ENCODE results near the gene MLEC. TPM values are rescaled to one million over a fixed set of nuclear protein-coding genes. Genes with fewer than 3 reads are reported as not detected.

Gene MLEC
- total and polyA plus RNA-seq, 2 experiments from 2014 or later = 79.4 to 119 TPM

DNA sequence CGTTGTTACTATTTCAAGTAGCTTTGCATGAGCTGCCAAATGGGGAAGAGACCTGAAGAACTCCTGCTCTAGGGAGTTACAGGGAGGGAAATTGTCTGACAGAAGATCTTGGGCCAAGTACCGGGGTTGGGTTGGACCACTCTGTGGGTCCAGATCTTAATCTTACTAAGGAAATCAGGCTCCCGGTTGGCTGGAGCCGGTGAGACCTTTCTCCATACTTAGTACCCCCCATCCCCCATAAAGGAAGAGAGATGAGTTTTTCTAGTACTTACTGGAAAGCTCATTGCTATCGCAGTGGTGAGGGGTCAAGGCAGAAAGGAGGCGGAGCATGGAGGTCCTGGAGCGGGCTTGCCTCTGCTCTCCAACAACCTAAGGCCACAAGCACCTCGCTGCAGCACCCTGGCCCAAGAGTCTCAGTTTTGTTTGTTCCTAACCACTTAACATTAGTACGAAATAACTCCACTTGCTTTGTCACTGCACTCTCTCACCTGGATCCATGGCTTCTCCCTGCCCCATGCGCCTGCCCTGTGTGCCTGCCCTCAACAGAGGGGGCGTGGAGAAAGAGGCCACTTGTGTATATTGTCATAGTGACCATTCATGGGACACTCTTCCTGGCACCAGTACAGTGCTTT is 16.5 kb downstream of the MLEC start:
- Histone ChIP-seq H3K4me1 (ENCODE audit: insufficient read depth) (no peaks in the 10 kb centered on the region), H3K27ac (no peak overlapping the region), H3K9ac (no peak overlapping the region), H3K4me2 (ENCODE audit: unreplicated experiment) (no peak overlapping the region), H4K20me1 (ENCODE audit: insufficient read depth) (no peaks in the 10 kb centered on the region), H3K4me3 (no peak overlapping the region), H3K27me3 (replicated peaks; ENCODE audit: insufficient read depth) (no peaks in the 10 kb centered on the region), H3K36me3 (ENCODE audit: low read depth) (no peaks in the 10 kb centered on the region), H3F3A (ENCODE audit: insufficient read depth) (no peaks in the 10 kb centered on the region), H3K79me2 (ENCODE audit: insufficient read depth) (no peaks in the 10 kb centered on the region), H3K9me3 (ENCODE audit: low read depth) (no peaks in the 10 kb centered on the region), H2AFZ (no peak overlapping the region), H3K9me2 (ENCODE audit: insufficient read depth) (no peaks in the 10 kb centered on the region)
- TF ChIP-seq EZH2 (IDR thresholded peaks at IDR 0.05; ENCODE audit: insufficient read depth, poor library complexity, severe bottlenecking) (no peak), EZH2phosphoT487 (IDR thresholded peaks at IDR 0.05; ENCODE audit: insufficient read depth, low read depth) (no peak)
- in situ Hi-C loops (cut with MboI) = no loop called here
- no peak for DNase-seq
- WGBS, 2 experiments (ENCODE audit: low coverage in 1 of 2, low lambda C conversion rate in 2 of 2, missing lambda C conversion rate in 2 of 2) = 89 to 94% methylated on average over 11 of the region's 11 CpGs

DNA sequence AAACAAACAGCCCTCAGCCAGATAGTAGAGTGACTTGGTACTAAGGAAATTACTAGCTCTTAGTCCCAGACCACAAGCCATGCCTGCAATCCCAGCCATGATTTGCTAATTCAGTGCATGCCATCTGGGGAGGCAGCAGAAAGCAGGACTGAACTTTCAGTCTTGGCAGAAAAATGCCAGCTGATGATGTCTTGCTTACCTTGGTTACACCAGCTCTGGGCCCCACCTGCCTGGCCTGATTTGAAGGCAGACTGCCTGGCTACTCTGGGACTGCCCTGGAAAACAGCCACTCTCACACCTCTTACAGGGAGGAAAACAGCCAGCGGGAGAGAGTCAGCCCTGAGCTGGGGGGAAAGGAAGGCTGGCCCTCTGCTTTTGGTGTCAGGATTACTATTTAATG is 18.7 kb downstream of the MLEC start:
- no peaks in the 10 kb centered on the region for H3K36me3 ChIP-seq (ENCODE audit: low read depth)
- H3K9ac ChIP-seq = no peak overlapping the region
- peaks cover 3% of the 10 kb centered on the region for H3K79me2 ChIP-seq (ENCODE audit: insufficient read depth)
- no peaks in the 10 kb centered on the region for H3K9me3 ChIP-seq (ENCODE audit: low read depth)
- DNase-seq = no peak
- H3K4me1 ChIP-seq (ENCODE audit: insufficient read depth) = peaks cover 3% of the 10 kb centered on the region
- H4K20me1 ChIP-seq (ENCODE audit: insufficient read depth) = no peaks in the 10 kb centered on the region
- H2AFZ ChIP-seq = no peak overlapping the region
- 0 out of 2 replicates have a peak, but pooled peaks cover 5% of the 10 kb centered on the region for H3F3A ChIP-seq (ENCODE audit: insufficient read depth)
- H3K4me2 ChIP-seq (ENCODE audit: unreplicated experiment) = no peak overlapping the region
- no peaks in the 10 kb centered on the region for H3K9me2 ChIP-seq (ENCODE audit: insufficient read depth)
- 93 to 100% methylated on average over 1 of the region's 1 CpG for WGBS, 2 experiments (ENCODE audit: low coverage in 1 of 2, low lambda C conversion rate in 2 of 2, missing lambda C conversion rate in 2 of 2)
- in situ Hi-C loops (cut with MboI) = no loop called here
- H3K27me3 ChIP-seq (replicated peaks; ENCODE audit: insufficient read depth) = no peaks in the 10 kb centered on the region
- no peak overlapping the region for H3K27ac ChIP-seq
- no peak overlapping the region for H3K4me3 ChIP-seq
- TF ChIP-seq EZH2 (IDR thresholded peaks at IDR 0.05; ENCODE audit: insufficient read depth, poor library complexity, severe bottlenecking) = no peak
- no peak for TF ChIP-seq EZH2phosphoT487 (IDR thresholded peaks at IDR 0.05; ENCODE audit: insufficient read depth, low read depth)

GRCh38 chr12:120706029-120706428 is 19.1 kb downstream of the MLEC start:
- WGBS, 2 experiments (ENCODE audit: low coverage in 1 of 2, low lambda C conversion rate in 2 of 2, missing lambda C conversion rate in 2 of 2) = 77 to 92% methylated on average over 5 of the region's 5 CpGs
- no peak overlapping the region for H2AFZ ChIP-seq
- H3K4me2 ChIP-seq (ENCODE audit: unreplicated experiment) = no peak overlapping the region

DNA sequence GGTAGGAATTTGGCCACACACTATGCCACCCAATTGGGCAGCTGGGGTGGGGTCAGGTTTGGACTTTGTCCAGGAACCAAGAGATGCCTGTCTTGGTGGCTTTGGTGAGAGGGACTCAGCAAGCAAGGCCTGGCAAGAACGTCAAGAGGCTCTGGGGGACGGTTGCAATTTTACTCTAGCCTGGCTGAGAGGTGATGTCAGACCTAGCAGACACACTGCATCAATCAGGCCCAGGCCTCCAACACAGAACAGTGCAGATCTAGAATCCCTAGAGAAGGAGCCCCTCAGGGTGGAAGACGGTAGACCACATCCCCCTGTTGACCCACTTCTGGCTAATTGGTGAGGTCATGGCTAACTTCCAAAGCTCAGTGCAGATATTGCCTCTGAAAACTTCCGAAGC is 21.7 kb downstream of the MLEC start:
- Histone ChIP-seq H3K4me3 (no peak overlapping the region), H3K9me3 (ENCODE audit: low read depth) (no peaks in the 10 kb centered on the region), H2AFZ (no peak overlapping the region), H3K4me2 (ENCODE audit: unreplicated experiment) (no peak overlapping the region), H3K27me3 (replicated peaks; ENCODE audit: insufficient read depth) (no peaks in the 10 kb centered on the region), H3K27ac (no peak overlapping the region), H3K9me2 (ENCODE audit: insufficient read depth) (no peaks in the 10 kb centered on the region), H3K4me1 (ENCODE audit: insufficient read depth) (peaks cover 12% of the 10 kb centered on the region), H3K9ac (no peak overlapping the region), H3F3A (ENCODE audit: insufficient read depth) (0 out of 2 replicates have a peak, but pooled peaks cover 5% of the 10 kb centered on the region), H4K20me1 (ENCODE audit: insufficient read depth) (no peaks in the 10 kb centered on the region), H3K79me2 (ENCODE audit: insufficient read depth) (peaks cover 30% of the 10 kb centered on the region), H3K36me3 (ENCODE audit: low read depth) (no peaks in the 10 kb centered on the region)
- TF ChIP-seq EZH2phosphoT487 (IDR thresholded peaks at IDR 0.05; ENCODE audit: insufficient read depth, low read depth) (no peak), EZH2 (IDR thresholded peaks at IDR 0.05; ENCODE audit: insufficient read depth, poor library complexity, severe bottlenecking) (no peak)
- in situ Hi-C loops (cut with MboI) = no loop called here
- DNase-seq = no peak
- 67 to 72% methylated on average over 4 of the region's 4 CpGs for WGBS, 2 experiments (ENCODE audit: low coverage in 1 of 2, low lambda C conversion rate in 2 of 2, missing lambda C conversion rate in 2 of 2)

More at GRCh38 chr12:120706029-120706428, 19.1 kb downstream of the MLEC start:
- no peaks in the 10 kb centered on the region for H3K27me3 ChIP-seq (replicated peaks; ENCODE audit: insufficient read depth)
- no peak for TF ChIP-seq EZH2 (IDR thresholded peaks at IDR 0.05; ENCODE audit: insufficient read depth, poor library complexity, severe bottlenecking)
- no peak for TF ChIP-seq EZH2phosphoT487 (IDR thresholded peaks at IDR 0.05; ENCODE audit: insufficient read depth, low read depth)
- no peaks in the 10 kb centered on the region for H3K36me3 ChIP-seq (ENCODE audit: low read depth)
- peaks cover 7% of the 10 kb centered on the region for H3K79me2 ChIP-seq (ENCODE audit: insufficient read depth)
- no peak overlapping the region for H3K9ac ChIP-seq
- H3F3A ChIP-seq (ENCODE audit: insufficient read depth) = 0 out of 2 replicates have a peak, but pooled peaks cover 5% of the 10 kb centered on the region
- H3K27ac ChIP-seq = no peak overlapping the region
- DNase-seq = no peak
- no peaks in the 10 kb centered on the region for H3K9me3 ChIP-seq (ENCODE audit: low read depth)
- in situ Hi-C loops (cut with MboI) = no loop called here
- peaks cover 3% of the 10 kb centered on the region for H3K4me1 ChIP-seq (ENCODE audit: insufficient read depth)
- no peak overlapping the region for H3K4me3 ChIP-seq
- H3K9me2 ChIP-seq (ENCODE audit: insufficient read depth) = no peaks in the 10 kb centered on the region
- no peaks in the 10 kb centered on the region for H4K20me1 ChIP-seq (ENCODE audit: insufficient read depth)
